ENCODE data around the gene ICA1. TPM values are rescaled to one million over a fixed set of nuclear protein-coding genes. Genes with fewer than 3 reads are reported as not detected.

The ICA1 gene
- total and polyA plus RNA-seq, 4 donors = 16.5 to 54.6 (median 30.8) TPM

GRCh38 chr7:8143151-8143874, 118.7 kb downstream of the ICA1 start:
- Histone ChIP-seq H3K9ac (ENCODE audit: insufficient read depth in 1 of 2, low read length in 2 of 2) (no peak overlapping the region), H3K4me1 (ENCODE audit: control insufficient read depth in 5 of 5, insufficient read depth in 5 of 5, low read length in 5 of 5) (peaks cover 0 to 5% (median 0%) of the 10 kb centered on the region in 5 donors), H3K9me3 (ENCODE audit: control insufficient read depth in 4 of 4, insufficient read depth in 3 of 4, low read length in 3 of 4) (no peaks in the 10 kb centered on the region), H3K4me3 (no peak overlapping the region), H3K27ac (ENCODE audit: low read depth in 1 of 2, low read length in 1 of 2) (no peak overlapping the region), H3K36me3 (ENCODE audit: control insufficient read depth in 4 of 4, insufficient read depth in 4 of 4, low read length in 4 of 4) (peaks cover 0 to 7% (median 2%) of the 10 kb centered on the region in 4 donors), H3K27me3 (ENCODE audit: control insufficient read depth in 3 of 3, insufficient read depth in 3 of 3, low read length in 2 of 3) (no peaks in the 10 kb centered on the region)
- TF ChIP-seq, protein P1, sequence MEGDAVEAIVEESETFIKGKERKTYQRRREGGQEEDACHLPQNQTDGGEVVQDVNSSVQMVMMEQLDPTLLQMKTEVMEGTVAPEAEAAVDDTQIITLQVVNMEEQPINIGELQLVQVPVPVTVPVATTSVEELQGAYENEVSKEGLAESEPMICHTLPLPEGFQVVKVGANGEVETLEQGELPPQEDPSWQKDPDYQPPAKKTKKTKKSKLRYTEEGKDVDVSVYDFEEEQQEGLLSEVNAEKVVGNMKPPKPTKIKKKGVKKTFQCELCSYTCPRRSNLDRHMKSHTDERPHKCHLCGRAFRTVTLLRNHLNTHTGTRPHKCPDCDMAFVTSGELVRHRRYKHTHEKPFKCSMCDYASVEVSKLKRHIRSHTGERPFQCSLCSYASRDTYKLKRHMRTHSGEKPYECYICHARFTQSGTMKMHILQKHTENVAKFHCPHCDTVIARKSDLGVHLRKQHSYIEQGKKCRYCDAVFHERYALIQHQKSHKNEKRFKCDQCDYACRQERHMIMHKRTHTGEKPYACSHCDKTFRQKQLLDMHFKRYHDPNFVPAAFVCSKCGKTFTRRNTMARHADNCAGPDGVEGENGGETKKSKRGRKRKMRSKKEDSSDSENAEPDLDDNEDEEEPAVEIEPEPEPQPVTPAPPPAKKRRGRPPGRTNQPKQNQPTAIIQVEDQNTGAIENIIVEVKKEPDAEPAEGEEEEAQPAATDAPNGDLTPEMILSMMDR (IDR thresholded peaks at IDR 0.05; ENCODE audit: control extremely low read depth, extremely low read depth) = no peak
- DNase-seq (no peak), ATAC-seq (ENCODE audit: insufficient read depth, low FRiP score) (no peak)
- 79 to 85% methylated on average over 6 of the region's 6 CpGs for WGBS, 2 donors

GRCh38 chr7:8142477-8142876, 119.5 kb downstream of the ICA1 start:
- Histone ChIP-seq H3K9me3 (ENCODE audit: control insufficient read depth in 4 of 4, insufficient read depth in 3 of 4, low read length in 3 of 4) (no peaks in the 10 kb centered on the region), H3K4me3 (no peak overlapping the region), H3K9ac (ENCODE audit: insufficient read depth in 1 of 2, low read length in 2 of 2) (no peak overlapping the region), H3K4me1 (ENCODE audit: control insufficient read depth in 5 of 5, insufficient read depth in 5 of 5, low read length in 5 of 5) (peaks cover 0 to 5% (median 0%) of the 10 kb centered on the region in 5 donors), H3K27me3 (ENCODE audit: control insufficient read depth in 3 of 3, insufficient read depth in 3 of 3, low read length in 2 of 3) (no peaks in the 10 kb centered on the region), H3K36me3 (ENCODE audit: control insufficient read depth in 4 of 4, insufficient read depth in 4 of 4, low read length in 4 of 4) (peaks cover 0 to 9% (median 4%) of the 10 kb centered on the region in 4 donors), H3K27ac (ENCODE audit: low read depth in 1 of 2, low read length in 1 of 2) (no peak overlapping the region)
- TF ChIP-seq, protein P1 (IDR thresholded peaks at IDR 0.05; ENCODE audit: control extremely low read depth, extremely low read depth) = no peak
- WGBS, 2 donors = 96 to 97% methylated on average over 2 of the region's 2 CpGs
- ATAC-seq (ENCODE audit: insufficient read depth, low FRiP score) = no peak
- no peak for DNase-seq

GRCh38 chr7:8141070-8141469, 120.9 kb downstream of the ICA1 start:
- no peak for DNase-seq
- ATAC-seq (ENCODE audit: insufficient read depth, low FRiP score) = no peak
- 94 to 97% methylated on average over 4 of the region's 4 CpGs for WGBS, 2 donors
- Histone ChIP-seq H3K36me3 (ENCODE audit: control insufficient read depth in 4 of 4, insufficient read depth in 4 of 4, low read length in 4 of 4) (peaks cover 0 to 11% (median 4%) of the 10 kb centered on the region in 4 donors), H3K9ac (ENCODE audit: insufficient read depth in 1 of 2, low read length in 2 of 2) (no peak overlapping the region), H3K4me3 (no peak overlapping the region), H3K4me1 (ENCODE audit: control insufficient read depth in 5 of 5, insufficient read depth in 5 of 5, low read length in 5 of 5) (peaks cover 0 to 1% (median 0%) of the 10 kb centered on the region in 5 donors), H3K27ac (ENCODE audit: low read depth in 1 of 2, low read length in 1 of 2) (no peak overlapping the region), H3K9me3 (ENCODE audit: control insufficient read depth in 4 of 4, insufficient read depth in 3 of 4, low read length in 3 of 4) (no peaks in the 10 kb centered on the region), H3K27me3 (ENCODE audit: control insufficient read depth in 3 of 3, insufficient read depth in 3 of 3, low read length in 2 of 3) (no peaks in the 10 kb centered on the region)
- TF ChIP-seq, protein P1 (IDR thresholded peaks at IDR 0.05; ENCODE audit: control extremely low read depth, extremely low read depth) = no peak
